ENCODE results near the gene SBF2.
"Not testable (repeated sequence)": the region's sequence is repeated elsewhere in the genome, so short reads cannot be mapped to it uniquely, and the experiment has no call there.

- not testable (repeated sequence) for TF ChIP-seq CTCF (IDR thresholded peaks at IDR 0.05; ENCODE audit: low read depth, low read length, poor library complexity, severe bottlenecking); EZH2phosphoT487 (IDR thresholded peaks at IDR 0.05; ENCODE audit: borderline replicate concordance, low read length)
Measured at GRCh38 chr11:9900253-9900652, 393.8 kb downstream of the SBF2 start.
